Nephron progenitor cell (in vitro differentiated cells): ENCODE measurements around the gene AFF1.

Experiments
- DNase-seq: peaks from one replicate; pipeline ENCODE4 v3.0.0; 2021
- H3K27ac Mint-ChIP-seq: 2 replicates; pipeline ENCODE4 v1.8.0; 2021; ENCODE audit warnings: mild to moderate bottlenecking, moderate library complexity, mixed read lengths
- H3K27me3 Mint-ChIP-seq: 2 replicates; pipeline ENCODE4 v1.8.0; 2021; ENCODE audit warnings: mild to moderate bottlenecking, low read depth, mixed read lengths; ENCODE audit not compliant: poor library complexity
- H3K36me3 Mint-ChIP-seq: 2 replicates; pipeline ENCODE4 v1.8.0; 2021; ENCODE audit warnings: low read depth, mixed read lengths
- H3K4me1 Mint-ChIP-seq: 2 replicates; pipeline ENCODE4 v1.8.0; 2021; ENCODE audit warnings: mixed read lengths
- H3K4me3 Mint-ChIP-seq: 2 replicates; pipeline ENCODE4 v1.8.0; 2021; ENCODE audit warnings: mild to moderate bottlenecking, moderate library complexity, mixed read lengths
- H3K9me3 Mint-ChIP-seq: 2 replicates; pipeline ENCODE4 v1.8.0; 2021; ENCODE audit warnings: mild to moderate bottlenecking, moderate library complexity, mixed read lengths
- CTCF ChIP-seq: fragments of 200-600 bp; sonication (generic); IDR thresholded peaks from 2 replicates; pipeline ENCODE4 v1.5.0; 2021; ENCODE audit warnings: antibody characterized with exemption

The AFF1 gene

DNA sequence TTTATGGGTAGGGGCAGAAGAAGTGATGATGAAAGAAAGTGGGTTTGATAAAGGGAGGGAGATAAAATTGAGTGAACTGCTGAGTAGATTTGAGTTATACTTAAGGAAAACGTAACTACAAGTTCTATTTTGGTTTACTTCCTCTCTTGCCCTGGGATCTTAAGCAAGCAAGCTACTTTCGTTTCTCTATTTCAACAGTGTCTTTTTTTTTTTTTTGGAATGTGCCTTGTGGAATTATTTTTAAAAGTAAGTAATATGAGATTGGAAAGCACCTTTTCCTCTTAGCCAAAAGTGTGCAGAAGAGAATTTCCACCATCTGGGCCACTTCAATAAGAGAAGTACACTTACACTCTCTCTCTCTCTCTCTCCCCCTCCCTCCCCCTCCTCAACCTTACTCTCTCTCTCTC, 26.6 kb upstream of the AFF1 start:
- Mint-ChIP-seq H3K9me3 (peaks cover 3% of the 10 kb centered on the region), H3K4me1 (no peaks in the 10 kb centered on the region), H3K27ac (peak overlapping the region; percentile 20), H3K36me3 (no peaks in the 10 kb centered on the region), H3K4me3 (no peak overlapping the region), H3K27me3 (peaks cover 6% of the 10 kb centered on the region)
- TF ChIP-seq CTCF: no peak
- no peak for DNase-seq

DNA sequence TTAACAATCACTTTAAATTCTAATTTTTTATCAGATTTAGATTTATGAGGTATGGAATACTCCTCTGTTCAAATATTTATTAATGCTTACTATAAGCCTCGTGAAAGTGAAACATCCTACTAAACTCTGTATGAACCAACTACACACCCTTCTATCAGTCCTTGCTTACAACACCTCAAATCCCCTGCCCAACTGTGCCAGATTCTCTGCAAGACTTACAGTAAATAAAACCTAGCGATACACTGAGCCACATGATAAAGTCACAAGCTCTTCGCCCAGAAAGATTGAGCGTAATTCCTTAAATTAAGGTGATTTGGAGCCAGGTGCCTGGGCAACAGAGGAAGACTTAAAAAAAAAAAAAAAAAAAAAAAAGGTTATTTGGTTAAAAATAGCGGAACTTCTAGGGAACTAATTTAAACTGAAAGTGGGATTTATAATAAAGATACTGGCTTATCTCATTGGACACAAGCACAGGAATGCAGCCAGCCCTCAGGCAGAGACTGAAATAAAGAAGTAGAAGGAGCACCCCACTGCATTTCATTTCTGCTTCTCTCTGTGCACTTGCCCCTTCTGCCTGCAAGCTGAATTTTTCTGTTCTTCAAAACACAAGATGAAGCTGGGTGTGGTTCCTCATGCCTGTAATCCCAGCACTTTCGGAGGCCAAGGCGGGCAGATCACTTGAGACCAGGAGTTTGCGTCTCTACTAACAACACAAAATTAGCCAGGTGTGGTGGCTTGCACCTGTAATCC, 25.1 kb upstream of the AFF1 start:
- Mint-ChIP-seq H3K4me3 (no peak overlapping the region), H3K4me1 (no peaks in the 10 kb centered on the region), H3K36me3 (no peaks in the 10 kb centered on the region), H3K27ac (no peak overlapping the region), H3K9me3 (no peaks in the 10 kb centered on the region), H3K27me3 (peaks cover 7% of the 10 kb centered on the region)
- DNase-seq: no peak
- TF ChIP-seq CTCF: no peak

DNA sequence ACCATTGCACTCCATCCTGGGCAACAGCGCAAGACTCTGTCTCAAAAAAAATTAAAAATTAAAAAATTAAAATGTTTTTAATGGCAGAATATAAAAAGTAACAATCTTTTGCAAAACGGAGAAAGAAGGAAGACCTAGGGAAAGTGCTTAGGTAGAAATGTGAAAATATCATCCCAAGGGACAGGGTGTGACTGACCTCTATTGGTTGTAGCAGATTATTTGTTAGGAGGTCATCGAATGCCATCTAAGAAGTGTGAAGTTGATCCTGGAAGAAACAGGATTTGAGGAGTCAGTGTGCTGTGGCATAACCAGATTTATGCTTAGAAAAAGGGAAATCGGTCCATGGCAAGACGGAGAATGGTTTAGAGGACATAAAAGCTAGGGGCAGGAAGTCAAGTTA, 24.4 kb upstream of the AFF1 start:
- Mint-ChIP-seq H3K4me1 (no peaks in the 10 kb centered on the region), H3K36me3 (peaks cover 4% of the 10 kb centered on the region), H3K9me3 (no peaks in the 10 kb centered on the region), H3K27ac (no peak overlapping the region), H3K27me3 (peaks cover 7% of the 10 kb centered on the region), H3K4me3 (no peak overlapping the region)
- DNase-seq: no peak
- TF ChIP-seq CTCF: no peak

- no peak for DNase-seq
- H3K27me3 Mint-ChIP-seq: peaks cover 7% of the 10 kb centered on the region
- H3K4me3 Mint-ChIP-seq: no peak overlapping the region
- peaks cover 4% of the 10 kb centered on the region for H3K36me3 Mint-ChIP-seq
- no peak for TF ChIP-seq CTCF
- no peak overlapping the region for H3K27ac Mint-ChIP-seq
- H3K9me3 Mint-ChIP-seq: no peaks in the 10 kb centered on the region
- H3K4me1 Mint-ChIP-seq: no peaks in the 10 kb centered on the region
Measured at GRCh38 chr4:86910820-86911684, 23.8 kb upstream of the AFF1 start.

DNA sequence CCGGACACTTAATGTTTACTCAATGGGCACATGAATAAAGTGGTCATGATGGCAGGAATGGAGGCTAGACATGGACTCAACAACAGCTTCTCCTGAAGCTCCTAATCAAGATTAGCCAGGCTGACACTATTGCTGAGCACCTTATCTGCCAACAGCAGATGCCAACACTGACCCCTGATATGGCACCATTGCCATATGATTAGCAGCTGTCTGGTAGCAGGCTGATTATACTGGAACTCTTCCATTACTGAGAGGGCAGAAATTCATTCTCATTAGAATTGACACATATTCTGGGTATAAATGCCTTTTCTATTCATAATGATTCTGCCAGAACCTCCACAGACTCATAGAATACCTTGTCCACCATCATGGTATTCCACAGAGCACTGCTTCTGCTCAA, 18.4 kb upstream of the AFF1 start:
- Mint-ChIP-seq H3K9me3 (no peaks in the 10 kb centered on the region), H3K4me3 (no peak overlapping the region), H3K4me1 (no peaks in the 10 kb centered on the region), H3K36me3 (peaks cover 4% of the 10 kb centered on the region), H3K27me3 (peaks cover 6% of the 10 kb centered on the region), H3K27ac (no peak overlapping the region)
- TF ChIP-seq CTCF: no peak
- DNase-seq: no peak
